Esophagus squamous epithelium (tissue), 4 donors: ENCODE data around the gene GCK.

Experiments
- CTCF ChIP-seq, 6 experiments: fragments of 450-650 bp in 4 of 6; fragments of 200-600 bp in 2 of 6; sonication (generic) in 2 of 6; IDR thresholded peaks; one replicate each; pipeline ENCODE4 v1.5.1; 2016 to 2019; ENCODE audit warnings: antibody characterized with exemption in 6 of 6, mild to moderate bottlenecking in 4 of 6, moderate library complexity in 4 of 6
- POLR2A ChIP-seq, 4 donors: fragments of 450-650 bp; IDR thresholded peaks; one replicate each; pipeline ENCODE4 v1.6.1; 2017; ENCODE audit warnings: antibody characterized with exemption in 4 of 4, mild to moderate bottlenecking in 4 of 4, moderate library complexity in 3 of 4

- TF ChIP-seq POLR2A (IDR thresholded peaks at IDR 0.05) (no peak), CTCF (IDR thresholded peaks at IDR 0.05) (no peak)
Observed at GRCh38 chr7:44111761-44112160, 77.5 kb downstream of the GCK start.
